Medulla oblongata (tissue), 1 donor: ENCODE data around the gene DLX1.
"Not testable (repeated sequence)": the region's sequence is repeated elsewhere in the genome, so short reads cannot be mapped to it uniquely, and the experiment has no call there.

Experiments used
- DNase-seq: peaks from one replicate; pipeline ENCODE4 v3.0.0-alpha.2; 2015; ENCODE audit errors: extremely low spot score

DLX1 gene

GRCh38 chr2:172065111-172065510, 20.2 kb upstream of the DLX1 start:
- no peak for DNase-seq

- DNase-seq, result no peak
Observed at GRCh38 chr2:172066394-172066886, 18.9 kb upstream of the DLX1 start.

- not testable (repeated sequence) for DNase-seq
Observed at GRCh38 chr2:172067905-172068304, 17.4 kb upstream of the DLX1 start.

GRCh38 chr2:172070936-172071335, 14.4 kb upstream of the DLX1 start:
- no peak for DNase-seq

GRCh38 chr2:172072303-172072702, 13.0 kb upstream of the DLX1 start:
- DNase-seq, result no peak

GRCh38 chr2:172072706-172073105, 12.6 kb upstream of the DLX1 start:
- no peak for DNase-seq

GRCh38 chr2:172073518-172073917, 11.8 kb upstream of the DLX1 start:
- DNase-seq, result no peak

- no peak for DNase-seq
Observed at GRCh38 chr2:172074254-172074653, 11.1 kb upstream of the DLX1 start.

- DNase-seq, result no peak
Observed at GRCh38 chr2:172079416-172079815, 5.9 kb upstream of the DLX1 start.

GRCh38 chr2:172079838-172080640, 5.3 kb upstream of the DLX1 start:
- DNase-seq, result no peak

- no peak for DNase-seq
Observed at GRCh38 chr2:172080641-172081220, 4.6 kb upstream of the DLX1 start.

GRCh38 chr2:172081221-172082022, 3.9 kb upstream of the DLX1 start:
- DNase-seq, result no peak

- DNase-seq, result no peak
Observed at GRCh38 chr2:172082105-172082943, 3.0 kb upstream of the DLX1 start.

GRCh38 chr2:172082944-172083627, 2.2 kb upstream of the DLX1 start:
- no peak for DNase-seq

GRCh38 chr2:172083628-172084394, 1.5 kb upstream of the DLX1 start:
- no peak for DNase-seq

- DNase-seq, result no peak
Observed at GRCh38 chr2:172084395-172084644, 987 bp upstream of the DLX1 start.

- peak; percentile 70 for DNase-seq
Observed at GRCh38 chr2:172084645-172085459, 455 bp upstream of the DLX1 start.

GRCh38 chr2:172086241-172087206, 1.2 kb downstream of the DLX1 start:
- no peak for DNase-seq
